ENCODE measurements around the gene CPXM2. TPM values are rescaled to one million over a fixed set of nuclear protein-coding genes. Genes with fewer than 3 reads are reported as not detected.

CPXM2 gene
- total RNA-seq, 1 donor from 2014 or later, result not detected

GRCh38 chr10:123759041-123759440 lies 132.6 kb downstream of the CPXM2 start:
- Mint-ChIP-seq H3K9me3 (no peaks in the 10 kb centered on the region), H3K36me3 (ENCODE audit: low read depth) (no peaks in the 10 kb centered on the region), H3K27ac (no peak overlapping the region), H3K4me3 (no peak overlapping the region), H3K4me1 (ENCODE audit: low read depth) (no peaks in the 10 kb centered on the region), H3K27me3 (ENCODE audit: insufficient read depth) (peaks cover 2% of the 10 kb centered on the region)
- DNase-seq (ENCODE audit: low spot score), result no peak
- intact Hi-C loops (cut with micrococcal nuclease), result no loop called here

- no peak overlapping the region for H3K27ac Mint-ChIP-seq
- peaks cover 2% of the 10 kb centered on the region for H3K27me3 Mint-ChIP-seq (ENCODE audit: insufficient read depth)
- no peak overlapping the region for H3K4me3 Mint-ChIP-seq
- no peaks in the 10 kb centered on the region for H3K36me3 Mint-ChIP-seq (ENCODE audit: low read depth)
- DNase-seq (ENCODE audit: low spot score), result no peak
- intact Hi-C loops (cut with micrococcal nuclease), result no loop called here
- H3K9me3 Mint-ChIP-seq, result no peaks in the 10 kb centered on the region
- H3K4me1 Mint-ChIP-seq (ENCODE audit: low read depth), result no peaks in the 10 kb centered on the region
These were observed 133.8 kb downstream of the CPXM2 start for GRCh38 chr10:123757853-123758252.

- no peak for DNase-seq (ENCODE audit: low spot score)
- no peaks in the 10 kb centered on the region for H3K9me3 Mint-ChIP-seq
- intact Hi-C loops (cut with micrococcal nuclease), result no loop called here
- no peak overlapping the region for H3K27ac Mint-ChIP-seq
- no peaks in the 10 kb centered on the region for H3K36me3 Mint-ChIP-seq (ENCODE audit: low read depth)
- H3K27me3 Mint-ChIP-seq (ENCODE audit: insufficient read depth), result peaks cover 2% of the 10 kb centered on the region
- H3K4me1 Mint-ChIP-seq (ENCODE audit: low read depth), result no peaks in the 10 kb centered on the region
- H3K4me3 Mint-ChIP-seq, result no peak overlapping the region
These were observed 136.5 kb downstream of the CPXM2 start for GRCh38 chr10:123755061-123755460.

- intact Hi-C loops (cut with micrococcal nuclease), result no loop called here
- H3K27ac Mint-ChIP-seq, result no peak overlapping the region
- DNase-seq (ENCODE audit: low spot score), result no peak
- no peaks in the 10 kb centered on the region for H3K4me1 Mint-ChIP-seq (ENCODE audit: low read depth)
- no peak overlapping the region for H3K4me3 Mint-ChIP-seq
- H3K9me3 Mint-ChIP-seq, result no peaks in the 10 kb centered on the region
- no peaks in the 10 kb centered on the region for H3K36me3 Mint-ChIP-seq (ENCODE audit: low read depth)
- peaks cover 2% of the 10 kb centered on the region for H3K27me3 Mint-ChIP-seq (ENCODE audit: insufficient read depth)
These were observed 137.5 kb downstream of the CPXM2 start for GRCh38 chr10:123754123-123754522.

- no peaks in the 10 kb centered on the region for H3K4me1 Mint-ChIP-seq (ENCODE audit: low read depth)
- peaks cover 2% of the 10 kb centered on the region for H3K27me3 Mint-ChIP-seq (ENCODE audit: insufficient read depth)
- H3K9me3 Mint-ChIP-seq, result no peaks in the 10 kb centered on the region
These were observed 140.1 kb downstream of the CPXM2 start for GRCh38 chr10:123751342-123752134.

GRCh38 chr10:123750901-123751300 lies 140.7 kb downstream of the CPXM2 start:
- intact Hi-C loops (cut with micrococcal nuclease), result no loop called here
- Mint-ChIP-seq H3K36me3 (ENCODE audit: low read depth) (no peaks in the 10 kb centered on the region), H3K27me3 (ENCODE audit: insufficient read depth) (peaks cover 2% of the 10 kb centered on the region), H3K9me3 (no peaks in the 10 kb centered on the region), H3K4me1 (ENCODE audit: low read depth) (no peaks in the 10 kb centered on the region), H3K4me3 (no peak overlapping the region), H3K27ac (no peak overlapping the region)
- no peak for DNase-seq (ENCODE audit: low spot score)

More at GRCh38 chr10:123751342-123752134, 140.1 kb downstream of the CPXM2 start:
- Mint-ChIP-seq H3K4me3 (no peak overlapping the region), H3K27ac (no peak overlapping the region), H3K36me3 (ENCODE audit: low read depth) (no peaks in the 10 kb centered on the region)
- intact Hi-C loops (cut with micrococcal nuclease), result no loop called here
- DNase-seq (ENCODE audit: low spot score), result no peak

GRCh38 chr10:123748711-123749110 lies 142.9 kb downstream of the CPXM2 start:
- no peaks in the 10 kb centered on the region for H3K27me3 Mint-ChIP-seq (ENCODE audit: insufficient read depth)
- intact Hi-C loops (cut with micrococcal nuclease), result no loop called here
- H3K9me3 Mint-ChIP-seq, result no peaks in the 10 kb centered on the region
- no peaks in the 10 kb centered on the region for H3K36me3 Mint-ChIP-seq (ENCODE audit: low read depth)
- no peaks in the 10 kb centered on the region for H3K4me1 Mint-ChIP-seq (ENCODE audit: low read depth)
- H3K4me3 Mint-ChIP-seq, result no peak overlapping the region
- no peak for DNase-seq (ENCODE audit: low spot score)
- no peak overlapping the region for H3K27ac Mint-ChIP-seq

GRCh38 chr10:123747426-123747825 lies 144.2 kb downstream of the CPXM2 start:
- intact Hi-C loops (cut with micrococcal nuclease), result no loop called here
- Mint-ChIP-seq H3K36me3 (ENCODE audit: low read depth) (no peaks in the 10 kb centered on the region), H3K9me3 (no peaks in the 10 kb centered on the region), H3K4me3 (no peak overlapping the region), H3K27me3 (ENCODE audit: insufficient read depth) (peaks cover 1% of the 10 kb centered on the region), H3K27ac (no peak overlapping the region), H3K4me1 (ENCODE audit: low read depth) (no peaks in the 10 kb centered on the region)
- no peak for DNase-seq (ENCODE audit: low spot score)

- no peak overlapping the region for H3K4me3 Mint-ChIP-seq
- H3K27me3 Mint-ChIP-seq (ENCODE audit: insufficient read depth), result peaks cover 1% of the 10 kb centered on the region
- intact Hi-C loops (cut with micrococcal nuclease), result no loop called here
- H3K9me3 Mint-ChIP-seq, result no peaks in the 10 kb centered on the region
- DNase-seq (ENCODE audit: low spot score), result no peak
- no peak overlapping the region for H3K27ac Mint-ChIP-seq
- no peaks in the 10 kb centered on the region for H3K36me3 Mint-ChIP-seq (ENCODE audit: low read depth)
- no peaks in the 10 kb centered on the region for H3K4me1 Mint-ChIP-seq (ENCODE audit: low read depth)
These were observed 144.7 kb downstream of the CPXM2 start for GRCh38 chr10:123746942-123747341.

GRCh38 chr10:123746520-123746919 lies 145.1 kb downstream of the CPXM2 start:
- H3K4me1 Mint-ChIP-seq (ENCODE audit: low read depth), result no peaks in the 10 kb centered on the region
- no peak for DNase-seq (ENCODE audit: low spot score)
- H3K27ac Mint-ChIP-seq, result no peak overlapping the region

GRCh38 chr10:123746061-123746460 lies 145.5 kb downstream of the CPXM2 start:
- Mint-ChIP-seq H3K27me3 (ENCODE audit: insufficient read depth) (peaks cover 1% of the 10 kb centered on the region), H3K9me3 (no peaks in the 10 kb centered on the region), H3K36me3 (ENCODE audit: low read depth) (no peaks in the 10 kb centered on the region), H3K4me3 (no peak overlapping the region), H3K4me1 (ENCODE audit: low read depth) (no peaks in the 10 kb centered on the region), H3K27ac (no peak overlapping the region)
- DNase-seq (ENCODE audit: low spot score), result no peak
- intact Hi-C loops (cut with micrococcal nuclease), result no loop called here

More at GRCh38 chr10:123746520-123746919, 145.1 kb downstream of the CPXM2 start:
- Mint-ChIP-seq H3K36me3 (ENCODE audit: low read depth) (no peaks in the 10 kb centered on the region), H3K9me3 (no peaks in the 10 kb centered on the region), H3K4me3 (no peak overlapping the region), H3K27me3 (ENCODE audit: insufficient read depth) (peaks cover 1% of the 10 kb centered on the region)
- intact Hi-C loops (cut with micrococcal nuclease), result no loop called here

- no peak overlapping the region for H3K27ac Mint-ChIP-seq
- intact Hi-C loops (cut with micrococcal nuclease), result no loop called here
- H3K9me3 Mint-ChIP-seq, result no peaks in the 10 kb centered on the region
- peaks cover 1% of the 10 kb centered on the region for H3K27me3 Mint-ChIP-seq (ENCODE audit: insufficient read depth)
- no peaks in the 10 kb centered on the region for H3K4me1 Mint-ChIP-seq (ENCODE audit: low read depth)
- no peaks in the 10 kb centered on the region for H3K36me3 Mint-ChIP-seq (ENCODE audit: low read depth)
- DNase-seq (ENCODE audit: low spot score), result no peak
- no peak overlapping the region for H3K4me3 Mint-ChIP-seq
These were observed 147.4 kb downstream of the CPXM2 start for GRCh38 chr10:123744224-123744536.

GRCh38 chr10:123743441-123744223 lies 148.0 kb downstream of the CPXM2 start:
- Mint-ChIP-seq H3K27ac (no peak overlapping the region), H3K9me3 (no peaks in the 10 kb centered on the region), H3K4me1 (ENCODE audit: low read depth) (no peaks in the 10 kb centered on the region), H3K4me3 (no peak overlapping the region), H3K36me3 (ENCODE audit: low read depth) (no peaks in the 10 kb centered on the region), H3K27me3 (ENCODE audit: insufficient read depth) (peaks cover 1% of the 10 kb centered on the region)
- intact Hi-C loops (cut with micrococcal nuclease), result no loop called here
- DNase-seq (ENCODE audit: low spot score), result no peak

Data from activated T-helper 1 cell treated with anti-CD3 and anti-CD28 coated beads, Interleukin-12 subunit alpha, Interleukin-12 subunit beta, Interleukin-2, Interleukin-4 antibody, amounts not matched to agents 30 ng/mL and 10 ng/mL and 1 ng/mL, durations not matched to agents 14 hours and 24 hours and 36 hours (primary cell).